ENCODE data around the gene PTPRM. TPM values are rescaled to one million over a fixed set of nuclear protein-coding genes. Genes with fewer than 3 reads are reported as not detected.
A peak's percentile ranks its signal among the peaks of the same experiment; 100 is the strongest.

PTPRM gene
- total RNA-seq, 1 donor from 2014 or later = 13.9 TPM

DNA sequence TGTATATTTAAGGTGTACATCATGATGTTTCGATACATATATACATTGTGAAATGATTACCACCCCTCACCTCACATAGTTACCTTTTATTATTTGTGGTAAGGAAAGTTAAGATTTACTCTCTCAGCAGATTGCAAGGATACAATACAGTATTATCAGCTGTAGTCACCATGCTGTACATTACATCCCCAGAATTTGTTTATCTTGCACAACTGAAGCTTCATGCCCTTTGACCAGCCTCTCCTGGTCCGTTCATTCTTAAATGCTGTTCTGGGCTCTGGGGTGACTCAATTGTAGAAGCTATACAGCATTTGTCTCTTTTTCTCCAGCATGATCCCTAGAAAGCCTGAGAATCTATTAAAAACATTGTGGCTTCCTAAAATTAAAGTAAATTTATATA lies 90.8 kb downstream of the PTPRM start:
- Histone ChIP-seq H3K27me3 (no peaks in the 10 kb centered on the region), H3K79me2 (ENCODE audit: low read depth) (no peaks in the 10 kb centered on the region), H3F3A (ENCODE audit: low read depth) (no peaks in the 10 kb centered on the region), H3K4me3 (no peak overlapping the region), H3K9ac (no peak overlapping the region), H4K20me1 (ENCODE audit: low read depth) (no peaks in the 10 kb centered on the region), H3K4me2 (peak overlapping the region; percentile 51), H2AFZ (replicated peaks) (no peak overlapping the region), H3K9me3 (ENCODE audit: low read depth) (no peaks in the 10 kb centered on the region), H3K27ac (no peak overlapping the region), H3K4me1 (peaks cover 10% of the 10 kb centered on the region), H3K36me3 (no peaks in the 10 kb centered on the region)
- no peaks in the 10 kb centered on the region for H3K36me3 Mint-ChIP-seq
- DNase-seq (ENCODE audit: low spot score) = no peak
- H3K27me3 Mint-ChIP-seq (ENCODE audit: insufficient read depth, low read depth) = peaks cover 2% of the 10 kb centered on the region
- H3K27ac Mint-ChIP-seq = no peak overlapping the region
- peaks cover 5% of the 10 kb centered on the region for H3K9me3 Mint-ChIP-seq
- TF ChIP-seq CTCF (IDR thresholded peaks at IDR 0.05) (no peak), EZH2 (IDR thresholded peaks at IDR 0.05) (no peak), EZH2phosphoT487 (IDR thresholded peaks at IDR 0.05) (no peak)
- H3K4me3 Mint-ChIP-seq = no peak overlapping the region
- peaks cover 19% of the 10 kb centered on the region for H3K4me1 Mint-ChIP-seq

DNA sequence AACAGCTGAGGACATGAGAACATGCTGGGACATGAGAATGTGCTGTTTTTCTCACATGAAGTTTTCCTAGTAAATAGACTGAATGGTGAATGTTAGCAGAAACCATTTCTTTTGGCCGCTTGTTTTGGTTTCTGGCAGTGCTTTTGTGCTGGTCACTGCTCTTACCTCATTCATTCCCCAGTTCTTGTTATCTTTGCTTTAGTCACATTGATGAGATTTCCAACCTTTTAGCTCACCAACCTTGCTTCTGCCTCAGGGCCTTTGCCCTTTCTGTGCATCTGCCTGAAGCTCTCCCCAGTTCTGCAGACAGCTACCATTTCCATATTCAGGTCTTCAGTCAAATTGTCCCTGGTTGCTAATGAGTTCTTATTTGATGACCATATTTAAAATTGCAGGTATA lies 91.6 kb downstream of the PTPRM start:
- no peak overlapping the region for H3K27ac ChIP-seq
- H3K4me1 ChIP-seq = peaks cover 10% of the 10 kb centered on the region
- H3K4me3 Mint-ChIP-seq = no peak overlapping the region
- H4K20me1 ChIP-seq (ENCODE audit: low read depth) = no peaks in the 10 kb centered on the region
- H3F3A ChIP-seq (ENCODE audit: low read depth) = no peaks in the 10 kb centered on the region
- H3K36me3 ChIP-seq = no peaks in the 10 kb centered on the region
- H3K27ac Mint-ChIP-seq = no peak overlapping the region
- H3K4me3 ChIP-seq = no peak overlapping the region
- H3K79me2 ChIP-seq (ENCODE audit: low read depth) = no peaks in the 10 kb centered on the region
- TF ChIP-seq EZH2phosphoT487 (IDR thresholded peaks at IDR 0.05) (no peak), EZH2 (IDR thresholded peaks at IDR 0.05) (no peak), CTCF (IDR thresholded peaks at IDR 0.05) (no peak)
- no peak overlapping the region for H3K9ac ChIP-seq
- peaks cover 2% of the 10 kb centered on the region for H3K27me3 Mint-ChIP-seq (ENCODE audit: insufficient read depth, low read depth)
- no peaks in the 10 kb centered on the region for H3K9me3 ChIP-seq (ENCODE audit: low read depth)
- H3K36me3 Mint-ChIP-seq = no peaks in the 10 kb centered on the region
- H3K9me3 Mint-ChIP-seq = peaks cover 2% of the 10 kb centered on the region
- no peak overlapping the region for H3K4me2 ChIP-seq
- H3K27me3 ChIP-seq = no peaks in the 10 kb centered on the region
- DNase-seq (ENCODE audit: low spot score) = no peak
- H3K4me1 Mint-ChIP-seq = peaks cover 19% of the 10 kb centered on the region
- no peak overlapping the region for H2AFZ ChIP-seq (replicated peaks)

GRCh38 chr18:7661207-7661606 lies 94.1 kb downstream of the PTPRM start:
- no peak for DNase-seq (ENCODE audit: low spot score)
- Histone ChIP-seq H3F3A (ENCODE audit: low read depth) (peaks cover 4% of the 10 kb centered on the region), H3K4me1 (peaks cover 19% of the 10 kb centered on the region), H3K79me2 (ENCODE audit: low read depth) (no peaks in the 10 kb centered on the region), H2AFZ (replicated peaks) (no peak overlapping the region), H3K27ac (no peak overlapping the region), H3K4me2 (no peak overlapping the region), H3K4me3 (no peak overlapping the region), H3K36me3 (no peaks in the 10 kb centered on the region), H3K9ac (no peak overlapping the region), H3K27me3 (no peaks in the 10 kb centered on the region), H3K9me3 (ENCODE audit: low read depth) (no peaks in the 10 kb centered on the region), H4K20me1 (ENCODE audit: low read depth) (no peaks in the 10 kb centered on the region)
- peaks cover 2% of the 10 kb centered on the region for H3K27me3 Mint-ChIP-seq (ENCODE audit: insufficient read depth, low read depth)
- H3K4me3 Mint-ChIP-seq = no peak overlapping the region
- TF ChIP-seq EZH2phosphoT487 (IDR thresholded peaks at IDR 0.05) (no peak), EZH2 (IDR thresholded peaks at IDR 0.05) (no peak), CTCF (IDR thresholded peaks at IDR 0.05) (no peak)
- no peaks in the 10 kb centered on the region for H3K9me3 Mint-ChIP-seq
- H3K4me1 Mint-ChIP-seq = peaks cover 22% of the 10 kb centered on the region
- no peaks in the 10 kb centered on the region for H3K36me3 Mint-ChIP-seq
- H3K27ac Mint-ChIP-seq = no peak overlapping the region

Measured in neural progenitor cell (in vitro differentiated cells).